NCI-H1048 (cell line): Measurements from ENCODE around the gene EYS.
"Not testable (repeated sequence)": the region's sequence is repeated elsewhere in the genome, so short reads cannot be mapped to it uniquely, and the experiment has no call there.

Experiments used
- DNase-seq: peaks from one replicate; lab custom pipeline; 2025; lab: John Stamatoyannopoulos, UW

The EYS gene

GRCh38 chr6:65633501-65633900 lies 73.5 kb downstream of the EYS start:
- DNase-seq, result no peak

DNA sequence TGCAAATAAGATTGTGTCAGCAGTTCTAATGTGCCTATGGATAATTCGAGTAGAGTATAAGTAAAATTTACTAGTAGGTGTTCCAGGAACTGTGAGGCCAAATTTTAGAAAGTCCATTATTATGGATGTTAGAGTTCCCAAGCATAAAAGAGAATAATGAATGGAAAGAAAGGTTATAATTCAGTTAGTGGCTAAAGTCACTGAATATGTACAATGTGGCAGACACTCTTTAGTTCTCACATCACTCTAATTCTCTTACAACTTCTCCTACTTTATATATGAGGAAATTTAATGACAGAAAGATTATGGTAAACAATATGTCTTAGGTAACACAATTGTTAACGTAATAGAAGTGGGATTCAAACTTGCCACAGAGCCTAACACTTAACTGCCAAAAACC lies 75.3 kb downstream of the EYS start:
- no peak for DNase-seq

- not testable (repeated sequence) for DNase-seq
Measured at GRCh38 chr6:65627434-65627999, 79.5 kb downstream of the EYS start.

GRCh38 chr6:65627015-65627414 lies 80.0 kb downstream of the EYS start:
- no peak for DNase-seq

DNA sequence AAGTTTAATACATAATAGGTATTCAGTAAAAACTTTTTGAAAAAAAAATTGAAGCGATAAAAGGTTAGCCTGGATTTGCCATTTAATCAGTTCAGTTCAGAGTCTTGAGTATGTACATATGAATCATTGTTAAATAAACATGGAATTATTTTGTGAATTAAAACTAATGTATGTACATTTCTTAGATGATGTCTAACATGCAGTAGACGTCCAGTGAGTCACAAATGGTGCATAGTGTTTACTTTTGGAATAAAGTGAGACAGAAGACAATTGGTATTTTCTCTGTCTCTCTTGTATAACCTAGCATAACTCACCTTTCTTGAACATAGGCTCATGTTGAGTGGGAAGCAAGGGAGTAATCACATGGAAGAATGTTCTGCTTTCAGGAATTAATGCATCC lies 83.5 kb downstream of the EYS start:
- DNase-seq, result no peak

DNA sequence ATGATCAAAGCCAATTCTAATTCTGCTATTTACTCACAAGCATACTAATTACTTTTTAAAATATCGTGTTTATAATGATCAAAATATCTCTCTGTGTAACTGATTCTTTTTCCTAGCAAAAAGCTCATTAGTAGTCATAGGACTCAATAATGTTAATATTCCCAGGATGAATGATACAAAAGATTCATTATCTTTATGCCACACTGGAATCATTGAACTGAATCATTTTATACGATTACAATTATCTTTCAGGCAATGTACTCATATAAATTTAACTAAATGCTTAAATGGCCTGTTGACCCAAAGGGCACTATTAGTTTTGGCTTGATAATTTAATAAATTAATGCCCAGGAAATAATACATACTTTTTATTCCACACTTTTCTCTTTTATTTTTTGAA lies 96.3 kb downstream of the EYS start:
- no peak for DNase-seq

- DNase-seq, result no peak
Measured at GRCh38 chr6:65595540-65595939, 111.5 kb downstream of the EYS start.

- no peak for DNase-seq
Measured at GRCh38 chr6:65570340-65570739, 136.7 kb downstream of the EYS start.

- DNase-seq, result no peak
Measured at GRCh38 chr6:65569505-65569904, 137.5 kb downstream of the EYS start.

DNA sequence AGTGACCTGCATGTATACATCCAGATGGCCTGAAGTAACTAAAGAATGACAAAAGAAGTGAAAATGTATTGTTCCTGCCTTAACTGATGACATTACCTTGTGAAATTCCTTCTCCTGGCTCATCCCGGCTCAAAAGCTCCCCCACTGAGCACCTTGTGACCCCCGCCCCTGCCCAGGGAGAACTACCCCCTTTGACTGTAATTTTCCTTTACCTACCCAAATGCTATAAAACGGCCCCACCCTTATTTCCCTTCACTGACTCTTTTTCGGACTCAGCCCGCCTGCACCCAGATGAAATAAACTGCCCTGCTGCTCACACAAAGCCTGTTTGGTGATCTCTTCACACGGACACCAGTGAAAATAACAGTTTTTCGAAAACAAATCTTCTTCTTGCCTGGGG lies 138.0 kb downstream of the EYS start:
- not testable (repeated sequence) for DNase-seq

GRCh38 chr6:65566117-65566516 lies 140.9 kb downstream of the EYS start:
- no peak for DNase-seq

DNA sequence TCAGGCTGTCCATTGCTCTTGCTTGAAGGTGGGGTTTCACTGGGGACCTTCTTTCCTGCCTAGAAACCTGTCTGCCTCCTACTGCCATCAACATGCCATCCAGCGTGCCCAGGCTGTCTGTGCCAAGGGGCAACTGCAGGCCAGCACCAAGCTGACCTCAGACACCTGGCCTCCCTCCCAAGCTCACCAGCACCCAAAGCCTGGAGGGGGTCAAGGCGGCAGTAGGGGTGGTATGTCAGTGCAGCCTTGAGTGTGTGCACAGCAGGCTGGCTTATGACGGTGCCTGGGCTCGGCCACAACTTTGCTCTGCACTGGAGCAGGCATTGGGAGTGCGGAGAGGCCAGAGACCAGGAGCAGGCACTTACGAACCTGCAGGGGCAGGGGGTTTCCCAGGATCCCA lies 149.0 kb downstream of the EYS start:
- no peak for DNase-seq

GRCh38 chr6:65557224-65557623 lies 149.8 kb downstream of the EYS start:
- DNase-seq, result no peak

DNA sequence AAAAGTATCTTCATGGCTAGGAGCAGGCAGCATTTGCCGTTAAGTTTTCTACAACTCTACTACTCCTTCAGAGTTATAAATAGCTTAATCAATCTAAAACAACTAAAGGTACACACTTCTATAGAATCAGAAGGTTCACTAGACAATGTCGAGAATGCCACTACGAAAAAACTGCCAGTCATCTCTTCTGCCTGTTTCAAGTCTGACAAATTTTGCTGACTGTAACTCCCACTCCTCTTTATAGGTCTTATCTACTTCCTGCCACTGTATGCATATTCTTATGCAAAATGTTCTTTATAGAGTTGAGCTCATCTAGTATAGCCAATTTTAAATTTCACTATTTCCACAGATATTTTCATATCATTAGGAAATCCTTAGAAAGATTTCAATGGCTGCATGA lies 160.1 kb downstream of the EYS start:
- DNase-seq, result no peak

DNA sequence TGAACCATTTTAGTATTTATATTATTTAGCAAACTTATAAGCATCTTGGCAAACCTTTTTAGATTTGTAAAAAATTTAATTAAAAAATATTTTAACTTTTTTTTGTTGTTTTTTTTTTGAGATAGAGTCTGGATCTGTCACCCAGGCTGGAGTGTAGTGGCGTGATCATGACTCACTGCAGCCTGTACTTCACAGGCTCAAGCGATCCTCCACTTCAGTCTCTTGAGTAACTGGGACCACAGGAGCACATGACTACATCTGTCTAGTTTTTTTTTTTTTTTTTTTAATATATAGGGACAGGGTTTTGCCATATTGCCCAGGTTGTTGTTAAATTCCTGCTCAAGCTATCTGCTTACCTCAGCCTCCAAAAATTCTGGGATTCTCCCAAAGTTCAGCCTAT lies 161.1 kb downstream of the EYS start:
- no peak for DNase-seq

- DNase-seq, result no peak
Measured at GRCh38 chr6:65538644-65539043, 168.4 kb downstream of the EYS start.

DNA sequence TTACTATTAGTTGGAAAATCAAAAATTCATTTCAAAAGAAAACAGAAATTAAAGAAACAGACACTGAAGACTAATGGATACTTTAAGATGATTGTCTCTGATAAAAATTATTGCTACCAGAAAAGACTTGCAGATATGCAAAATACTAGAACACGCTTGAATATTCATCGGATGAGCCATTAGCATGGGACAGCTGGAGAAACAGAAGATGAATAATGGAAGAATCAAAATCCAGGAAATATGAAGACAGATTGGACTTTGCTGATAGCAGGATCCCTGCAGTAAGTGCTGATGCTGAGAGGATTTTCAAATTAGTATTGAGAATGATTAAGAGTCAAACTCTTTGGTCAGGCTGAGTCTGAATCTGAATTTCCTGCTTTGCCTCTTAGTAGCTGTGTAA lies 169.4 kb downstream of the EYS start:
- no peak for DNase-seq

DNA sequence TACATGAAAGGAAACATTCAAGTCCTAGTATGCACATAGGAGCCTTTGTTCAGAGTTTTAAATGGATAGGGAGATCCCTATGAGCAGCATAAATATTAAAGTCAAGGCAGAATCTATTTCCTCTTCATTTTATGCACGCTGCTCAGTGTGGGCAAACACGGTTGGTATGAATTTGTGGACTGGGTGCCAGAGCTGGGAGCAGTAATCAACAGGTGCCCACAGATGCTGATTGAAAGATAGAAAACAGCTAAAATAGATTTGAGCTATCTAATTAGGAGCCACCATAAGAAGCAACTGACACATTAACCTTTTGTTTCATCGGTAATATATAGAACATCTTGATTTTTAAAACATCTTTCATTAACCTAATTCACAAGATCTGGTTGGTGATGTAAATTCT lies 175.5 kb downstream of the EYS start:
- no peak for DNase-seq

DNA sequence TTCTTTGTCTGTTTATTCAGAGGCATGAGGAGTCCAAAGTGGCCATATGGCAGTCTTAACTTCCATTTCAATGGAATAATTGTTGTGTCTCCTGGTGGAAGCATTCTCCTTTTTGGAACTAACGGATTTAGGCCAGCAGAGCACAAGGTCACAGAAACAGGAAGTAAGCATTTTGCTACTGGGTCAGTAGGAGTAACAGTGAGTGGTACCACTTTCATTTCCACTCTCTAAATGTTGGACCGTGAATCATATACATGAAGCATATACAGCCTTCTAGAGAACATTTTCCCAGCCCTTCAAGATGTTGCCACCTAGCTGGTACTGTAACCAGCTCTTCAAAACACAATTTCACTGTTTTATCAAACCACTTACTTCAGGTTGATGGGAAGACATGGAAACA lies 182.8 kb downstream of the EYS start:
- no peak for DNase-seq

DNA sequence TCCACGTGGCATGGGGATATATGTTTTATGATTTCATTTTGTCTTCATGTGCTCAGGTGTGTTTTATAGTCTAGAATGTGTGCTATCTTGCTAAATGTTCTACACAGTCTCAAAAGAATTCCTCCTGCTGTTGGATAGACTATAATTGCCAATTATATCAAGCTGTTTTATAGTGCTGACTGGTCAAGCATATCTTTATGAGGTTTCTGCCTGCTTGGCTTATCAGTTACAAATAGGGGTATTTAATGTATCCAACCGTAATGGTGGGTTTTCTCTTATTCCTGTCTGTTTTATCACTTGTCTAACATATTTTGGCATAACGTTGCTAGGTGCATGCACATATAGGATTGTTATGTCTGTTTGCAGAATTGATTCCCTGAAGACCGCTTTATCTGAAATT lies 201.3 kb downstream of the EYS start:
- DNase-seq, result no peak

DNA sequence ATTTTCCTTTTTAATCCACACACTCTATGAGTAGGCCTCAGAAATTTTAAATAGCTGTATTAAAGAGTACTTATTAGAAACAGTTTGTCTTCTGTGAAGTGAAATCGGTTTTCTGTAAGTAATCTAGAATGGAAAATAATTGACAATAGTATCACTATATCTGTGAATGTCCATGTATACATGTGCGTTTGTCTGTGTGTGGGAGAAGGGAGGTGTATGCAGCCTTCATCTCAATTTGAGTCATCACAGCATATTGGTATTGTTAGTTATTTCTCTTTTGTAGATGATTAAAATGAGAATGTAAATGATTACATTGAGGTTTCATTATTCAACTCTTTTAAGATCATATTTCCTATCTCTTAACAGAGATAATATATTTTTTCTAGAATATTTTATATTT lies 206.0 kb downstream of the EYS start:
- no peak for DNase-seq

DNA sequence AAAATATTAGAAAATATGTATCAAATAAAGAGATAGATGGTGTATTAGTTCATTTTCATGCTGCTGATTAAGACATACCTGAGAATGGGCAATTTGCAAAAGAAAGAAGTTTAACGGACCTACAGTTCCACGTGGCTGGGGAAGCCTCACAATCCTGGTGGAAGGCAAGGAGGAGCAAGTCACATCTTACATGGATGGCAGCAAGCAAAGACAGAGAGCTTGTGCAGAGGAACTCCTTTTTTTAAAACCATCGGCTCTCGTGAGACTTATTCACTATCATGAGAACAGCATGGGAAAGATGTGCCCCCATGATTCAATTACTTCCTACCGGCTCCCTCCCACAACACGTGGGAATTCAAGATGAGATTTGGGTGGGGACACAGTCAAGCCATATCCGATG lies 223.4 kb downstream of the EYS start:
- DNase-seq, result not testable (repeated sequence)

DNA sequence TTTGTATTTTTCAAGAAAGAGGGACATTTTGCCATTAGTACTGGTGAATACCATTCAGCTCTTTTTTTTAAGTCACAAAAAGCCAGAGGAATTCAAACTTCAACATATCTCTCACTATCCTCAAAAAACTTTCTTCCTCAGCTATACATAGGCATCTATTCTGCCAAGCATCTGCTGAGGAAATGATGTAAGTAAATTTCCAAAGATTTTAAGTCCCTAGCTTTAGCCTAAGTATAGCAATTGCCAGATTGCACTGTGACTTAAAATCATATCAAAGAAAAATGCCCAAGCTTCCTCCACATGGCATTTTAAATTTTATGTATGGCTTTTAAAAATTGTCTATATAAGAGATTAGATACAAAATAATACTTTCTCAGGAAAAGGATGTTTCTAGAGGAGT lies 237.4 kb downstream of the EYS start:
- DNase-seq, result no peak

DNA sequence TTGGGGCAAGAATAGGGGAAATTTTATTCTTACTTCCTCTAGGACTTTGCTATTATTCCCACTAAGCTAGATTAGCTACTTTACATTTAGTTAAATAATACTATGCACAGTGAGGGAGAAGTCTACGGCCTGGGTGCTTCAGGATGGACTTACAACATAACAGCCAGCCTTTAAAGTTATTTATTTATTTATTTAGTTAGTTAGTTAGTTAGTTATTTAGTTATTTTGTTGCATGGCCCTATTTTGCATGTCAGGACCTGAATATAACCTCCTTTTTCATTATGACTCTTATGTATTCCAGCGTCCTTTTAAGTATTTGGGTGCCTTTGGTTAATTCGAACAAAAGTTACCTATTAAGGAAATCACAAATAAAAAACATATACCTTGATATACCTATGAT lies 238.7 kb downstream of the EYS start:
- no peak for DNase-seq

GRCh38 chr6:65461121-65461520 lies 245.9 kb downstream of the EYS start:
- no peak for DNase-seq
